NAMALWA (cell line): Measurements from ENCODE around the gene SUMF1.

Experiments used
- DNase-seq: peaks from one replicate; pipeline ENCODE4 v3.0.0-alpha.2; 2015; ENCODE audit warnings: low spot score

The SUMF1 gene

DNA sequence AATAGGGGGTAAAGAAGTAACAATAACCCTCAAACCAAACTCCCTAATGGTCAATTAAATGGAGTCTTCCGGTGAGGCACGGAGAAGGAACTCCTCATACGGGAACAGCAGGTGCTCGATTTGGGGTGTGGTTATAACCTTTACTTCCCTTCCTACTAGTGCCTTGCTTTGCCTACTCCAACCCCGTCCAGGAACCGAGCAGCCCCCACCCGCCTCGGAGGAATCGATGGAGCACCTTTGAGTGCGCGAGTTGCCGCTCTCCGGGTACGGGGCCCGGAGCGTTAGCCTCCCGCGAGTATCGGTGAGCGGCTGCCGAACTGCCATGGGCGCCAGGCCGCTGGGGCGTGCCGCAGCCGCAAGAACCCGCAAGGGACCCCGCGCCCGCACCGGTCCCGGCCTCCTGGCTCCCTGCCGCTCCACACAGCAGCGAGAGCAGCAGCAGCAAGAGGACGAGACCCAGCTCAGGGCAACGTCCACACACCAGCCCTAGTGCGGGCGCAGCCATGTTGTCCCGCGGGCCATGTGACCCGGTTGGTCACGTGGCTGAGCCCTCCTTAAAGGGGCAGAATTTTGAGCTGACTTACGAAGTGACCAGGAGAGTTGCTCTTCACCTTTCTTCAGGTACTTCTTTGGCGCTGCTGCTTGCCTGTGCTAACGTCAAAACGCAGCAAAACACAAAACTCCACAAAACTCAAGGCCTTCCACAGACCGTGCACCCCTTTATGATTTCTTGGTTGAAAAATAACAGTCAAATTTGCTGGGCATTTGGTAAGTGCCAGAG lies at the start of gene SUMF1:
TSS of gene SUMF1 (minus strand) at position 529 of the 781 bp plus-strand sequence. CDS start at position 505, 24 bp downstream.
- DNase-seq = peak; percentile 85

DNA sequence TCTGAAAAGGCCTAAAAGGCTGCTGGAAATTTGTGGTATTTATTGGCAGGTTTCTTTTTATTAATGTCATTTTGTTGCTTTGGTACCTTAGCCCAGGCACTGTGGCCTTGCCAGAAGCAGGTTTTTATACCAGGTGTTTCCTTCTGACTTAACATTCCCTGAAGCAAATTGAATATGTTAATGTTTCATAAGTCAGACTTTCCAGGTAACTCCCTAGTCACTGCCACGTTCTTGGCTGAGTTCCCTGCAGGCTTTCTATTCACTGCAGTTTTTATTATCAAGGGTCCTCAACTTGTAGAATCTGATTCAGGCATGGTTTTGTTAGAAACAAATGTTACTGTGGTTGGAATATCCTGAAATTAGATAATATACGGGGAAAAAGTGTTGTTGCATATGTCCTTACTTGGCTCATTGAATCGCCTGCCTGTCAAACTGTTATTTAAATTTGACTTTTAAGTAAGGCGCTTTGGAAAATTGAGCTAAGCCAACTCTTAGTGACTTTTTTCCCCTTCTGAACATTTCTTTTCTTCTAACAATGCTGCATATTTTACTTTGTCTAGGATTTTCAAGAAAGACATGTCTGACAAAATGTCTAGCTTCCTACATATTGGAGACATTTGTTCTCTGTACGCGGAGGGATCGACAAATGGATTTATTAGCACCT lies 49.0 kb upstream of the SUMF1 start:
- no peak for DNase-seq

DNA sequence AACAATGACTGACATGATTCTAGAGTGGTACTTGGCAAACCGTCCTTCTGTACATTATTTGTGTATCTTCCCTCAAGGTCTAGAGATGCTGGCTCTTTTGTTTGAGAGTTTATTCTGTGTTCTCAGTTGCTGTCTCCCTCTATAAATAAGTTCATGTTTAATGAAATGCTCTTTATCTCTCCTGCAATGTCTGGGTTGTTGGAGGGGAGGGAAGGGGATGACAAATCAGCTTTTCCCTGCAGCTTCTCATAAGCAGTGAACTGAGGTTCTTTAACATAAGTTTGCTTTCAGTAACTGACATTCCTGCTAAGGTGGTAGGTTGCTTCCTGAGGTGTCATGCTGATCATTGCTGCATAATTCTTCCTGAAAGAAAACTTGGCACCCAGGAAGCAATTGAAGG lies 47.8 kb upstream of the SUMF1 start:
- no peak for DNase-seq

DNA sequence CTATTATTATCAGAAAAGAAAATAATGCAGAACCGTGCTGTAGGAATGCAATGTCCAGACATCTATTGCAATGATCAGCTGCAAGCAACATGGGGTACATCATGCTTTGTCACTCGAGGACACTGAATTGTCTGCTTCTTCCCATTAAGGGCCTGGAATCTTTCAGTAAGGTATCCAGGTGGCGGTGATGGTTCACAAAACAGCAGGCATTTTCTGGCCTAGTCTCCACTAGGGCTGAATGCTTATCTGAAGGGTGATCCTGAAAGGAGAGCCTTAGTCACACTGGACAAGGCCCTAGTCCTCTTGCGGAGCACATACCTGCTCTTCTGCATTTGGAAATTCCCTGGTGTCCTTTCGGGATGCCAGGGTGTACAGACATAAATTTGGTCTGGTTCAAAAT lies 47.3 kb upstream of the SUMF1 start:
- DNase-seq = no peak

DNA sequence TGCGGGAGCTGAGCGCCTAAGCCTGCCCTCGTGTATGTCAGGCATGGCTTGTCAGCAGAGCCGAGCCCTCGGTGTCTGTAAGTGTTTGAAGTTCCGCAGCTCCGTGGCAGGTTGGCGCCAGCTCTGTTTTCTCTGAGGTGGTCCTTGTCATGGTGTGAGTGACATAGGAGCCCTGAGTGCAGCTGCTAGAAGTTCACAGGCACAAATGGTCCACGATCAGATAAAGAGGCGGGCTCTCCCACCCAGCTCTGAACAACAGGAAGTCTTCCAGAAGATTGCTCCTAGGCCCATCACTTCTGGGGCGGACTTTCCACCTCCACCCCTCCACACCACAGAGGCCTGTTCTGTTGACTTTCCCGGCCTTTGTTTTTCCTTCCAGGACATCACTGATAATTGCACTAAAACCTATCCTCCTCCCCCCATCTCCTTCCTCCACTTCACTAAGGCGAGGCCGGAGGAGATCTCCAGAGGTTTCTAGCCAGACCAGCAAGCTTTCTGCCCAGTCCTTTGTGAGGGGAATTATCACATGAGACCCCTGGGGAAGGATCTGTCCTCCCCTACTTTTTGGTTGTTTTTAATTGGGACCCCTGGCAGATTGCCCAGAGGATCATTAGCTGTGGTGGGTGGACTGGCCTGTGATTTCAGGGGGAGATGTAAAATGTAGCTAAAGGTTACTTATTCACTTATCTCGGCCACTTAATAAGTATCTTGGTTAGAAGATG lies 46.0 kb upstream of the SUMF1 start:
- no peak for DNase-seq

DNA sequence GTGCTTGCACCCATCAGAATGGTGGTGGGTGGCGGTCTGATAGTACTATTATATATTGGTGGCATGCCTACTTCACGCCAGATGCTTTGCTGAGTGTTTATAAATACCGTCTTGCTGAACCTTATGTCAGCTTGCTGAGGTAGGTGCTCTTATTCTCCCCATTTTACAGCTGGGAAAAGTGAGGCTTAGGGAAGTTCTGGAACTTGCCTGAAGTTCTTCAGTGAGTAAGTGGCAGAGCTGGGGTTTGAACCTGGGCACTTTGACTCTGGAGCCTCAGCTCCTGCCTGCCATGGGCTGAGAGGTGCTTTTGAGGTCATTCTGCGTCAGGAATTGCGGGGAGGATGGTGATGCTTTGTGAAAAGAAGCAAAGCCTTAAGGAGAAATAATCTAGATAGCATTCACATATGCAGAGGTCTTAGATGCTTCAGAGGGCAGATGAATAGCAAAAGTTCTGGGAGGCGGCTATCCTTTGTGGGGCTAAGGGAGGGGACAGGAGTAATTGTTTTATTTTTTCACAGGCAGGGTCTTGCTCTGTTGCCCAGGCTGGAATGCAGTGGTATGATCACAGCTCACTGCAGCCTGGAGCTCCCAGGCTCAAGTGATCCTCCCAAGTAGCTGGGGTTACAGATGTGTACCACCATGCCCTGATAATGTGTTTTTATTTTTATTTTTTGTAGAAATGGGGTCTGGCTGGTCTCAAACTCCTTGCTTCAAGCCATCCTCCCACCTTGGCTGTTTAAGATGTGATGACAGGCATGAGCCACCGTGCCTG lies 44.6 kb upstream of the SUMF1 start:
- no peak for DNase-seq

DNA sequence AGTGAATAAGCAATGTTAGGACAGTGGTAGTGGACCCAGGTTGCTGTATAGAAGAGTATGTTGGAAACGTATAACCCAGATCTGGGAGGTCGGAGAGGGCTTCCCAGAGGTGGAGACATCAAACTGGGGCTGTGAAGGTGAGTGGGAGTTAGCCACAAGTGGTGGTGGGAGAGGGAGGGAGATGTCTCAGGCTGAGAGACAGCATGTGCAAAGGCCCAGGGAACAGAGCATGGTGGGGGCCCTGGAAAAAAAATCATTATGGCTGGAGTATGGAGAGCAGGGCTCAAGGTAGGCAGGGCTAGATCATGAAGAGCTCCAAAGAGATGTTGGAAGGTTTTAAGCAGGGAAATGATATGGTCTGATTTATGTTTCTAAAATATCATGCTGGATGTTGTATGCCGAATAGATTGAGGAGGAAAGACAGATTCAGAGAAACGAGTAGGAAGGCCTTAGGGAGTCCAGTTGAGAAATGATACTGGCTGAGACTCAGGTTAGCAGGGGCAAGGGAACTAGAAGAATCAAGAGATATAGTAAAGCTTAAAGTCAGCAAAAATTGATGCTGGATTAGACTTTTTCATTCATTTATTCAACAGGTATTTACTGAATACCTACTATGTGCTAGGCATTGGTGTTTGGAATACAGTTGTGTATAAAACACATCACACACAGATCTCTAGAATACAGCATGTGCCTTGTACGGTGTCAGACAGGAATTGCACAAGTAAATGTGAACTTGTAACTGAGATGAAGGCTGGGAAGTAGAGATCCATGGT lies 43.1 kb upstream of the SUMF1 start:
- DNase-seq = no peak

DNA sequence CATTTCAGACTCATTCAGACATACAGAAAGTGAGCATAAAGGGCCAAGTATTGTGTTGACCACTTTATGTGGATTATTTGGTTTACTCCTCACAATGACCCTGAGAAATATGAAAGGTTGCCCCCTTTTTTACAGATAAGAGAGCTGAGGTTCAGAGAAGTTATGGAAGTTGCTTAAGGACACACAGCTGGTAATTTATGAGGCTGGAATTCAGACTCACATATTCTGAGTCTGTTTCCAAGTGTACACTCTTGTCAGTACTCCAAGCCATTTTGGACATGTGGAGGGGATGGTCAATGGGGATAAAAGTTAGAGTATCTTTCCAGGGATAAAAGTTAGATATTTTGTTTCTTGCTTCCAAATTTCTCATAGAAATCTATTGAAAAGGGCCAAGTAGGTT lies 42.0 kb upstream of the SUMF1 start:
- no peak for DNase-seq

DNA sequence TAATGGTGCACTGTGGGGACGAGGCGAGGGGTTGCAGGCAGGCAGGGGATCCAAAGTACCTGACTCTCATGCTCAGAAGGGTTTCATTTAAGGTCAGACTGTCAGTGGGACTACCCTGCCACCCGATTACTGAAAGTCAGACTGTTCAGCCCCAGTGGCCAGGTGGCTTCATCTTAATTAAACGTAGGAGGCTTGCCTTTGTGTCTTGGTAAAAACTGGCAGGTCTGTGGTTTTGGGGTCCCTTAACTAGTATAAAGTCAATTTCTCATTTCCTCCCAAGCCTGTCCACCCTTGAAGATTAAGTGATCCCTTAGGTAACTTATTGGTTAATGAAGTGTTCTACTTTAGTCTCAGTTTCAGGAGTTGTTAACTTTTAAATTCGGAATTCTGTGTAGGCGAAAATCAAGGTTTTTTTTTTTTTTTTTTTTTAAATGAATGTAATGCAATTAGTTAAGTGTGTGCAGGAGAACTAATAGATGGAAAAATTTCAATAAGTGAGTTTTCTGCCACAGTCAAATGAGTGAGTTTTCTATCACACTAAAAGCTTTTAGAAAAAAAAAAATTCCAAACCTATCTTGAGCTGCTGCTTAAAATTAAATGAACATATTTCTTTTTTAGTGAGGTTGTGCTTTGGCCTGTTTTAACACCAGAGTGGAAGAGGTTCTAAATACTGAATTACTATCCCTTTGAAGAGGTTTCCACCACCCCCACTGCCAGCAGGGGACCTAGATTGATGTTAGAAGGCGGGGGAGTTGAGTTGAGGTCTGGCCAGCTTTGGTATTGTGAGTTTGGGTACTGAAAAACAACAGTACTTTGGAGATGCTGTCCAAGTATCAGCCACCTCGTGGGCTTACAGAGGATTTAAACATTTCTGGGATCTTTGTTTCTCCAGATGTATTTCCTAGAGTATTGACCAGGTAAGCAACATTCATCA lies 41.2 kb upstream of the SUMF1 start:
- peak; percentile 52 for DNase-seq

DNA sequence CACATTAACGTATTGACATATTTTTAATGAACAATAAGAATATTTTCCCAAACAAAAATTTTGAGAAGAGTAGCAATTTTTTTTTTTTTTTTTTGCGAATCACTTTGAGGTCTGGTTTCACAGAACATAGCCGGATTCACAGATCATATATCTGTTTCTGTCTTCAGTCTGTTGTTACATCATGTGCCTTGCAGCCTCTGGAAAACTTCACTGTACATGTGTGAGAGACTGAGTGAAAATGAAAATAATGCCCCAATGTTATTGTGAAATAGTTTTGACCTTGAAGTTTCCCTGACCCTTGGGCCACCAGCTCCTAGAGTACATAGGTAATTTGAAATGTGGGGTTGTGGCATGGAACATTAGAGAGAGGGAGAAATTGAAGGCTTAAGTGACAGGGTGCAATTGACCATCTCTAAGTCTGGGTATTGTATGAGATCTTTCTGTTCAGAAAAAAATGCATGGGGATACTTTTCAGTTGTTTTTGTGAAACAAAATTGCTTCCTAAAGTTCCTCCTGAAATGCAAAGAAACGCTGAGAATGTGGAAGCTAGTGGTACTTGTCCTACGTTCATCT lies 40.0 kb upstream of the SUMF1 start:
- peak; percentile 45 for DNase-seq

DNA sequence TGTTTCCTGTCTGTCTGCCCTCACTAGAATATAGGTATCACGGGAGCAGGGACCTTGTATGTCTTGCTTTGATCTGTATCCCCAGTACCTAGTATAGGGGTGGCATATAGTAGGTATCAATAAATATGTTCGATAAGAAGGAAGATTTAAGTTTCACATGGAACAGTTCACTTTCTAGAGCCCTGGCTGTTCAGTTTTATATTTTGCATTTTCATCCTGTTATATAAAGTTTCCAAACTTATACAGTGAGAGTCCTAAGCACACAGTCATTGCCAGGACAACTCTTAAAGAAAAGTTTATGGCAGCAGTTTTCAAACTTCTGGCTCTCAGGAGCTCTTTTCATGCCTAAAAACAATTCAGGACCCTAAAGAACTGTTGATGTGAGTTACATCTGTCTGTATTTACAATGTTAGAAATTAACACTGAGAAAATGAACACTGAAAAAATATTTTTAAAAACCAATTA lies 39.5 kb upstream of the SUMF1 start:
- peak; percentile 22 for DNase-seq

DNA sequence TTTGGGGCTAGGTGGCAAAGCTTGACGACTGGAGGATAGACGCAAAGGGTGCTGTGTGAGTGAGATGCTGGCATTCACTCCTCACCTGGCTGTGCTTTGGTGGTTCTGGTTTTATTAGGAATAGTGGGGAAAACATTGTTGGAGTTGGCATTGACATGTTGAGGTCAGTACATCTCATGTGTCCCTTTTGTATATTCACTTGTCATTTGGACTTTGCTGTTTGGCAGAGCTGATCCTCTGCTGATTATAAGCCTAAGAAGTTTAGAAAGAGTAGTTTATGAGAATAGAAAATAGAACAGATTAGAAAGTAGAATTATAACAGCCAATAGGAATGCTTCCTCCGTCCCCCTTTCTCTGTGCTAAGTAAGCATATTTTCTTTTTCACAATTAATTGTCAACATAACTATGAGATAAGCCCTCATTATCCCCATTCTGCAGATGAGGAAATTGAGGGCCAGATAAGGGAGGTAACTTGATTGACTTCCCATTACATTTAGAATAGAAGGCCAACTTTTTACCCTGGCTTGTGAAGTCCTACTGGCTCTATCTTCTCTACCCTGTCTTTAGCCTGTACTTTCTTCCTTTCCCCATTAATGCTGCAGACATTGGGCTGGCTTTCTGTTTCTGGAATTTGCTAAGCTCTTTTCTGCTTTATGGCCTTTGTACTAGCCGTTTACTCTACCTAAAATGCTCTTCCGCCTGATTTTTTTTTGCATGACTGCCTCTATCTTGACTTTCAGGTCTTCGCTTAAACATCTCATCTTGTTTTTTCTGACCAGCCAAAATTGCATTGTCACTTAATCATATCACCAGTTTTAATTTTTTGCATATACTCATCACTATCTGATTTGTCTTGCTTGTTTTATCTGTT lies 38.9 kb upstream of the SUMF1 start:
- peak; percentile 43 for DNase-seq

DNA sequence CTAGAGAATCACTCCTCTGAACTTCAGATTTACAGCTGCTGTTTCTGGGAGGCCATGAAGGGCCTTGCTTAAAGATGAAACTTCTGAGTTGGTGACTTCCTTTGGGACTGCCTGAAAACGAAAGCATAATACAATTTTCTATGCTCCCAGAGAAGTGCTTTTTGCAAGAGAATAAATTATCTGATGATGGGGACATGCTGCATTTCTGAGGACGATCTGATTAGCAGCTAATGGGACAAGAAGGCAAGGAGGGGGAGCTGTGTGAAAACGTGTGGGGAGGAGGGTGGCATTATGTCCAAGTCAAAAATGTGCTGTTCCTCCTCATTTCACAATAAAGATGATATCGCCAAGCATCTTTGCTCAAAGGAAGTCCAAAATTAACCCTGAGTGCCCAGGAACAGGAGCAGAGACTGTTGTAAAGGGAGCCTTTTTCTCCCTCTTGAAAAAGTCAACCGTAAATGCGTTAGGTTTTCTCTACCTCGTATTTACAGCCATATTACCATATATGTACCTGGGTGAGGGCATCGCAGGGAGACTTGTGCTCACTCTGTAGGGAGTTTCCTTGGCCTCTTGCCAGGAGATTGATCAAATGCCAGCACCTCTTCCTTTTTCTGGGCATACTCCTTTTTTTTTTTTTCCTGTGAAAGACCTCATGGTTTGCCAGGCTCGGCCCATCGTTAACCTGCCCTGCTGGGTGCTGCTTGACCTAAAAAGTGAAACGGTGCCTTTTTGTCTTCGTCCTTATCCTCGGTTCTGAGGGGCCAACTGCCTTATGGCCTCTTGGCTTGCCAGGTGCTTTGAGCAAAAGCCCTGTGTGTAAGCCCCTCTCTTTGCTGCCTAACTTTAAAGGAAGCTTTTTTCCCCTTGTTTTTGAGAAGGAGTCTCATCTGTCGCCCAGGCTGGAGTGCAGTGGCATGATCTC lies 37.5 kb upstream of the SUMF1 start:
- peak; percentile 59 for DNase-seq

DNA sequence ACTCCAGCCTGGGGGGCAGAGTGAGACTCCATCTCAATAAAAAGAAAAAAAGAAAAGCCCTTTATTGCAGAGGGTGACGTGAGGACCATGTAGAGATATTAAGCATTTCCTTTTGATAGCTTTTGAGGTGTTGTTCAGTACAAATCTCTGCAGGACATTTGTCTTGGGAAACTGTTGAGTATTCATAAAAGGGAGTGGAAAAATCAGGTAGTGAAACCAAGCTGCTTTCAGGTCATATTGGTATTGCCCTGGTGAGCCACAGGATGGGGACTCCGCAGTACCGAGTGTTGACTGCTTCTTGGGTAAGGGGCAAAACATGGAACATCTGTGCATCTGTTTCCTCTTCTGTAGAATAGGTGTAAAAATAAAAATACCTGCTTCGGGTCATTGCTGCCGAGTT lies 36.0 kb upstream of the SUMF1 start:
- peak; percentile 81 for DNase-seq

DNA sequence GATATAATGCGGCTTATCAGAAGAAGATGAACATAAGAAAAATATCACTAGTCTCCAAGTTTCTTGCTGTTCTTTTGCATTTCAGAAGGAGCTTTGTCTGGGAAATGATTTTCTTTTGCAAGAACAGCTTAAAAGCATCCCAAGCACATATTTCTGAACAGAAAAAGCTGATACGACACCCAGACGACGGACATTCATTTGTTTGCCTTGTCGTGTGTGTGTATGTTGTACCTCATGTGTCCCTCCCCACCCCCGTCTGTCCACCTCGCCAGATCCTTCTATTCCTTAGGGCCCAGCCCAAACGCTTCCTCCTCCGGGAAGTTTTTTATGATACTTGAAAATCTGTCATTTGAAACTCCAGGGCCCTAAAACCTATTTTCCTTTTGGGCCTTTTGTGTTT lies 34.9 kb upstream of the SUMF1 start:
- no peak for DNase-seq

DNA sequence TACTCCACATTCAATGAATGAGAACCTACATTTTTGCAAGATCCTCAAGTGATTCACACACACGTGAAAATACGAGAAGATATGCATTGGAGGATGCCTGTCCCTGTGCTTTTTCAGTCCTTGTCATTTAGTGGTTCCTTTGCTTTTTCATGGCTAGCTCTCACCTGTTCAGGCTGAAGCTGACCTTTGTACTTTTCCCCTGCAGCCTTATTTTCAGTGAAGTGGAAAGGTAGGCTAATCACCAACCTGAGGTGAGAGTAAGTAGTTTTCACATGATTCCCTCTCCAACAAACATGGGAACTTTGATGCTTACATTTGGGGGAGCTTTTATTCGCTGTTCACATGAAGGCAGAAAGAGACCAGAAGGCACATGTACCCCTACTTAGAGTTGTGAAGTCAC lies 34.4 kb upstream of the SUMF1 start:
- peak; percentile 7 for DNase-seq

DNA sequence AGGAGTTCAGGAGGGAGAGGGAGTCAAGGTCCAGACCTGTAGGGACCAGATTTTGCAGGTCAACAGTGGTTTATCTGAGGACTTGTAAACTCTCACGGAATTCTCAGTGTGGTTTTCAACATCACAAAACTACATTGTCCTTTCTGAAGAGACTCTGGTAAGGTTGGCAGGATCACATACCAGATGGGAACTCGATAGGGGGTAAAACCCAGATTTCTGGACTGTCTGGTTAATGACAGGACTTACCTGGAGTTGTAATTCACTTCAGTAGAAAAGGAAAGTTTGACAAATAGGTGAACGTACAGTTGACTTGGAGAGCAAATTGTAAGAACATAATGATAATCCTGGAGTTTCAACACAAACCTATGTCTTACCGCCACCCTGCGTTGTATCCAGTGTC lies 31.4 kb upstream of the SUMF1 start:
- no peak for DNase-seq

DNA sequence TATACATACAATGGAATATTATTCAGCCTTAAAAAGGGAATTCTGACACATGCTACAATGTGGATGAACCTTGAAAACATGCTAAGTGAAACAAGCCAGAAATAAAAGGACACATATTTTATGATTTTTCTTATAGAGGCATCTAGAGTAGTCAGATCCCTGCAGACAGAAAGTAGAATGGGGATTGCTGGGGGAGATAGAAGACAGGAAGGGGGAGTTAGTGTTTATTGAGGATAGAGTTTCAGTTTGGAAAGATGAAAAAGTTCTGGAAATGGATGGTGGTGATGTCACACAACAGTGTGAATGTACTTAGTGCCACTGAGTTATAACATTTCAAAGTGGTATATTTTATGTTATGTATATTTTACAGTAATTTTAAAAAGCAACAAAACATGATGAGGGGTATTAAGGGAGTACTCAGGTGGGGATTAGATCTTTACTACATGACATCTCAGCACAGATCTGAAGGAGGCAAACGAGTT lies 30.8 kb upstream of the SUMF1 start:
- DNase-seq = no peak
